Breast epithelium (tissue), 4 donors: ENCODE results near the gene SLC16A14. TPM values are rescaled to one million over a fixed set of nuclear protein-coding genes. Genes with fewer than 3 reads are reported as not detected.

Experiments
- DNase-seq, 2 donors: peaks; one replicate each; pipeline ENCODE4 v3.0.0-alpha.2; 2019; ENCODE audit warnings: low spot score in 2 of 2
- H3K27ac ChIP-seq, 2 donors: fragments of 200-600 bp; sonication (generic) in 1 of 2; one replicate each; pipeline ENCODE4 v1.5.1; 2016 to 2019; ENCODE audit warnings: mild to moderate bottlenecking in 1 of 2
- H3K27me3 ChIP-seq, 2 donors: fragments of 200-600 bp; sonication (generic) in 1 of 2; one replicate each; pipeline versions ENCODE4 v1.5.1 to v1.6.0; 2017 to 2019; ENCODE audit warnings: control low read depth in 1 of 2, mild to moderate bottlenecking in 1 of 2
- H3K36me3 ChIP-seq: fragments of 200-600 bp; one replicate; pipeline ENCODE4 v1.5.1; 2019
- H3K4me1 ChIP-seq, 2 donors: fragments of 200-600 bp; sonication (generic); one replicate each; pipeline ENCODE4 v1.5.1; 2016 to 2019; ENCODE audit warnings: control low read depth in 1 of 2
- H3K4me3 ChIP-seq, 3 donors: fragments of 200-600 bp; sonication (generic); 1 replicate in 2 of 3; 2 replicates in 1 of 3; pipeline ENCODE4 v1.5.1; 2016 to 2019; ENCODE audit warnings: mild to moderate bottlenecking in 3 of 3, moderate library complexity in 2 of 3
- H3K9me3 ChIP-seq, 2 donors: fragments of 200-600 bp; sonication (generic) in 1 of 2; one replicate each; pipeline ENCODE4 v1.5.1; 2016 to 2019; ENCODE audit warnings: control low read depth in 1 of 2
- CTCF ChIP-seq, 3 donors: fragments of 450-650 bp; IDR thresholded peaks; one replicate each; pipeline ENCODE4 v1.5.1; 2016 to 2017; ENCODE audit warnings: antibody characterized with exemption in 3 of 3, mild to moderate bottlenecking in 3 of 3, moderate library complexity in 3 of 3
- POLR2A ChIP-seq: fragments of 450-650 bp; IDR thresholded peaks from one replicate; pipeline ENCODE4 v1.6.1; 2016; ENCODE audit warnings: antibody characterized with exemption, mild to moderate bottlenecking, moderate library complexity
- POLR2AphosphoS5 ChIP-seq, 3 donors: sonication (generic); formaldehyde crosslinking; IDR thresholded peaks; one replicate each; pipeline ENCODE4 v1.6.1; 2017; ENCODE audit warnings: antibody characterized with exemption in 3 of 3
- intact Hi-C: fragments of 100-400 bp; cut with DNase I; formaldehyde crosslinking; loops from one replicate; pipeline ENCODE4 v1.15.1; 2023; ENCODE audit warnings: low total_unique reads
- total RNA-seq, 3 donors: library from RNA; depleted of rRNA; stranded (reverse); fragments of >200 nt; gene quantifications; one replicate each; pipeline ENCODE4 v1.1.0, GENCODE V29; 2016

Gene SLC16A14
- total RNA-seq, 3 donors from 2014 or later: 1.9 to 7.5 (median 2.1) TPM

DNA sequence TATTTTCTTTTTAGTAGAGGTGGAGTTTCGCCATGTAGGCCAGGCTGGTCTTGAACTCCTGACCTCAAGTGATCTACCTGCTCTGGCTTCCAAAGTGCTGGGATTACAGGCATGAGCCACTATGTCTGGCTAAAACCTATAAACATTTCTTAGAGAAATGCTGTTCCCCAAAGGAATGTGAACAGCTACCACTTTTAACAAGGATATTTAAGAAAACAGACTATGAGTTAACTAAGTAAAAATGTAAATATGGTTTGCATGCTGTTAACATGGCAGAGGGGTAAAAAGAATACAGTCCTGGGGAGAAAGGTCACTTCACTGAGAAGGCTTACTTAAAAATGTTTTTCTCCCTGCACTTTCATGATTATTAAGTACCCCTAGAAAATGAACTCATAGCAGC, 57.1 kb downstream of the SLC16A14 start:
- Histone ChIP-seq H3K27ac (no peak overlapping the region), H3K27me3 (no peaks in the 10 kb centered on the region), H3K9me3 (no peaks in the 10 kb centered on the region), H3K36me3 (no peaks in the 10 kb centered on the region), H3K4me3 (no peak overlapping the region), H3K4me1 (no peaks in the 10 kb centered on the region)
- no peak for DNase-seq
- intact Hi-C loops: no loop called here
- TF ChIP-seq POLR2A (no peak), CTCF (IDR thresholded peaks at IDR 0.05) (no peak), POLR2AphosphoS5 (IDR thresholded peaks at IDR 0.05) (no peak)

- H3K36me3 ChIP-seq: no peaks in the 10 kb centered on the region
- no peaks in the 10 kb centered on the region for H3K9me3 ChIP-seq
- no peaks in the 10 kb centered on the region for H3K27me3 ChIP-seq
- no peaks in the 10 kb centered on the region for H3K4me1 ChIP-seq
- H3K4me3 ChIP-seq: no peak overlapping the region
- no peak overlapping the region for H3K27ac ChIP-seq
- TF ChIP-seq POLR2AphosphoS5 (IDR thresholded peaks at IDR 0.05) (no peak), CTCF (IDR thresholded peaks at IDR 0.05) (no peak), POLR2A (no peak)
- intact Hi-C loops: no loop called here
- no peak for DNase-seq
Measured at GRCh38 chr2:230010501-230010900, 58.2 kb downstream of the SLC16A14 start.

- Histone ChIP-seq H3K27me3 (no peaks in the 10 kb centered on the region), H3K9me3 (no peaks in the 10 kb centered on the region), H3K36me3 (no peaks in the 10 kb centered on the region), H3K4me3 (no peak overlapping the region), H3K4me1 (no peaks in the 10 kb centered on the region), H3K27ac (no peak overlapping the region)
- no peak for TF ChIP-seq CTCF (IDR thresholded peaks at IDR 0.05)
- no peak for TF ChIP-seq POLR2AphosphoS5 (IDR thresholded peaks at IDR 0.05)
- TF ChIP-seq POLR2A: no peak
- intact Hi-C loops: no loop called here
- no peak for DNase-seq
Measured at GRCh38 chr2:230008708-230009066, 60.0 kb downstream of the SLC16A14 start.

DNA sequence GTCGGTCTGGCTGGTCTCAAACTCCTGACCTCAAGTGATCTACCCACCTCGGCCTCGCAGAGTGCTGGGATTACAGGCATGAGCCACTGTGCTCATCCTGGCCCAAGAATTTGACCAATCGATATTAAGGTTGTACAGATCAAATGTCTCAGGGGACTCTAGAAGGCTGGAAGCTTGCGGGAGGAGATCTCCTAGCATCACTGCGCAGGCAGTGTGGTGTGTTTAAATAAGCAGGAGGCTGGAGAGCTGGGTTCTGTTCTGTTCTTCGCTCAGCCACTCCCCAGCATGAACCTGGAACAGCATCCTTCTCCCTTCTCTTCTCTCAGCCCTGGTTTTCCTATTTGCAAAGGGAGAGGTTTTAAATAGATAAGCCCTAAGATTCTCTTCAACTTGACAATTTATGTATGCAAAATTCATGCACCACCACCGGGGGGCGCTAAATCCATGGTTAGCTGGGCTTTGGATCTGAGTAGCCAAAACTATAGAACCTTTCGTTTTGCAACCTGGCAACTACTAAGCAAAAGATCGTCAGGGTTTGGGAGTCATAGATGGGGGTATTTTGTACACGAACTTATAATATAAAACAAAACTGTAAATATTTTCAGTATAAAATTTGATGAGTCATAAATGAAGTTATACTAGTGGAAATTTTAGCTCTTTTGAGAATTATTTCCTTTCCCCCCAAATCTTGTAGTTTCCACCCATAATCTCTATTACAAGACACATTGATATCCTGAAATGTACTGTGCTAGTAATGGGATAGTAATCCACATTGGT, 60.6 kb downstream of the SLC16A14 start:
- intact Hi-C loops: no loop called here
- Histone ChIP-seq H3K27ac (no peak overlapping the region), H3K4me1 (no peaks in the 10 kb centered on the region), H3K36me3 (no peaks in the 10 kb centered on the region), H3K9me3 (no peaks in the 10 kb centered on the region), H3K27me3 (no peaks in the 10 kb centered on the region), H3K4me3 (peak overlapping the region in 1 of 3 donors; percentile 30)
- peak; percentile 43 to 78 for DNase-seq
- peak; percentile 57 to 77 (median 73) for TF ChIP-seq CTCF (IDR thresholded peaks at IDR 0.05)
- no peak for TF ChIP-seq POLR2AphosphoS5 (IDR thresholded peaks at IDR 0.05)

GRCh38 chr2:230000118-230000841, 68.4 kb downstream of the SLC16A14 start:
- H3K4me1 ChIP-seq: no peaks in the 10 kb centered on the region
- H3K9me3 ChIP-seq: no peaks in the 10 kb centered on the region
- DNase-seq: no peak
- H3K27ac ChIP-seq: no peak overlapping the region
- intact Hi-C loops: no loop called here
- H3K27me3 ChIP-seq: no peaks in the 10 kb centered on the region
- H3K4me3 ChIP-seq: no peak overlapping the region
- no peaks in the 10 kb centered on the region for H3K36me3 ChIP-seq
- TF ChIP-seq POLR2A (no peak), CTCF (IDR thresholded peaks at IDR 0.05) (no peak), POLR2AphosphoS5 (IDR thresholded peaks at IDR 0.05) (no peak)
